ENCODE data around the gene ADRA1B.

DNA sequence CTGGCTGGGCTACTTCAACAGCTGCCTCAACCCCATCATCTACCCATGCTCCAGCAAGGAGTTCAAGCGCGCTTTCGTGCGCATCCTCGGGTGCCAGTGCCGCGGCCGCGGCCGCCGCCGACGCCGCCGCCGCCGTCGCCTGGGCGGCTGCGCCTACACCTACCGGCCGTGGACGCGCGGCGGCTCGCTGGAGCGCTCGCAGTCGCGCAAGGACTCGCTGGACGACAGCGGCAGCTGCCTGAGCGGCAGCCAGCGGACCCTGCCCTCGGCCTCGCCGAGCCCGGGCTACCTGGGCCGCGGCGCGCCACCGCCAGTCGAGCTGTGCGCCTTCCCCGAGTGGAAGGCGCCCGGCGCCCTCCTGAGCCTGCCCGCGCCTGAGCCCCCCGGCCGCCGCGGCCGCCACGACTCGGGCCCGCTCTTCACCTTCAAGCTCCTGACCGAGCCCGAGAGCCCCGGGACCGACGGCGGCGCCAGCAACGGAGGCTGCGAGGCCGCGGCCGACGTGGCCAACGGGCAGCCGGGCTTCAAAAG is 55.7 kb downstream of the ADRA1B start:
- TF ChIP-seq, protein P1, sequence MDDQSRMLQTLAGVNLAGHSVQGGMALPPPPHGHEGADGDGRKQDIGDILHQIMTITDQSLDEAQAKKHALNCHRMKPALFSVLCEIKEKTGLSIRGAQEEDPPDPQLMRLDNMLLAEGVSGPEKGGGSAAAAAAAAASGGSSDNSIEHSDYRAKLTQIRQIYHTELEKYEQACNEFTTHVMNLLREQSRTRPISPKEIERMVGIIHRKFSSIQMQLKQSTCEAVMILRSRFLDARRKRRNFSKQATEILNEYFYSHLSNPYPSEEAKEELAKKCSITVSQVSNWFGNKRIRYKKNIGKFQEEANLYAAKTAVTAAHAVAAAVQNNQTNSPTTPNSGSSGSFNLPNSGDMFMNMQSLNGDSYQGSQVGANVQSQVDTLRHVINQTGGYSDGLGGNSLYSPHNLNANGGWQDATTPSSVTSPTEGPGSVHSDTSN (IDR thresholded peaks at IDR 0.05; ENCODE audit: insufficient replicate concordance, low read depth, low read length), result no peak
- TF ChIP-seq EP300 (IDR thresholded peaks at IDR 0.05; ENCODE audit: borderline replicate concordance in 1 of 2, control insufficient read depth in 1 of 2, low read depth in 2 of 2, low read length in 2 of 2) (no peak), KDM1A (IDR thresholded peaks at IDR 0.05; ENCODE audit: borderline replicate concordance) (no peak), EZH2 (IDR thresholded peaks at IDR 0.05; ENCODE audit: borderline replicate concordance, control insufficient read depth, low read depth, low read length) (no peak), SMC3 (IDR thresholded peaks at IDR 0.05; ENCODE audit: borderline replicate concordance, low read length) (no peak), POLR2A (IDR thresholded peaks at IDR 0.05; ENCODE audit: low read depth, low read length) (no peak), FOS (IDR thresholded peaks at IDR 0.05; ENCODE audit: borderline replicate concordance, extremely low read depth, insufficient read length) (no peak), KAT2A (conservative IDR thresholded peaks at IDR 0.05; ENCODE audit: control insufficient read depth, low read depth, low read length) (no peak), BMI1 (IDR thresholded peaks at IDR 0.05; ENCODE audit: borderline replicate concordance) (no peak)
- TF ChIP-seq, protein P2, sequence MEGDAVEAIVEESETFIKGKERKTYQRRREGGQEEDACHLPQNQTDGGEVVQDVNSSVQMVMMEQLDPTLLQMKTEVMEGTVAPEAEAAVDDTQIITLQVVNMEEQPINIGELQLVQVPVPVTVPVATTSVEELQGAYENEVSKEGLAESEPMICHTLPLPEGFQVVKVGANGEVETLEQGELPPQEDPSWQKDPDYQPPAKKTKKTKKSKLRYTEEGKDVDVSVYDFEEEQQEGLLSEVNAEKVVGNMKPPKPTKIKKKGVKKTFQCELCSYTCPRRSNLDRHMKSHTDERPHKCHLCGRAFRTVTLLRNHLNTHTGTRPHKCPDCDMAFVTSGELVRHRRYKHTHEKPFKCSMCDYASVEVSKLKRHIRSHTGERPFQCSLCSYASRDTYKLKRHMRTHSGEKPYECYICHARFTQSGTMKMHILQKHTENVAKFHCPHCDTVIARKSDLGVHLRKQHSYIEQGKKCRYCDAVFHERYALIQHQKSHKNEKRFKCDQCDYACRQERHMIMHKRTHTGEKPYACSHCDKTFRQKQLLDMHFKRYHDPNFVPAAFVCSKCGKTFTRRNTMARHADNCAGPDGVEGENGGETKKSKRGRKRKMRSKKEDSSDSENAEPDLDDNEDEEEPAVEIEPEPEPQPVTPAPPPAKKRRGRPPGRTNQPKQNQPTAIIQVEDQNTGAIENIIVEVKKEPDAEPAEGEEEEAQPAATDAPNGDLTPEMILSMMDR (IDR thresholded peaks at IDR 0.05 in 2 of 3, conservative IDR thresholded peaks at IDR 0.05 in 1 of 3; ENCODE audit: control insufficient read depth in 2 of 3, extremely low read depth in 1 of 3, insufficient read depth in 1 of 3, low read depth in 3 of 3, low read length in 3 of 3), result no peak
- TF ChIP-seq, protein P3, sequence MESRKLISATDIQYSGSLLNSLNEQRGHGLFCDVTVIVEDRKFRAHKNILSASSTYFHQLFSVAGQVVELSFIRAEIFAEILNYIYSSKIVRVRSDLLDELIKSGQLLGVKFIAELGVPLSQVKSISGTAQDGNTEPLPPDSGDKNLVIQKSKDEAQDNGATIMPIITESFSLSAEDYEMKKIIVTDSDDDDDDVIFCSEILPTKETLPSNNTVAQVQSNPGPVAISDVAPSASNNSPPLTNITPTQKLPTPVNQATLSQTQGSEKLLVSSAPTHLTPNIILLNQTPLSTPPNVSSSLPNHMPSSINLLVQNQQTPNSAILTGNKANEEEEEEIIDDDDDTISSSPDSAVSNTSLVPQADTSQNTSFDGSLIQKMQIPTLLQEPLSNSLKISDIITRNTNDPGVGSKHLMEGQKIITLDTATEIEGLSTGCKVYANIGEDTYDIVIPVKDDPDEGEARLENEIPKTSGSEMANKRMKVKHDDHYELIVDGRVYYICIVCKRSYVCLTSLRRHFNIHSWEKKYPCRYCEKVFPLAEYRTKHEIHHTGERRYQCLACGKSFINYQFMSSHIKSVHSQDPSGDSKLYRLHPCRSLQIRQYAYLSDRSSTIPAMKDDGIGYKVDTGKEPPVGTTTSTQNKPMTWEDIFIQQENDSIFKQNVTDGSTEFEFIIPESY (IDR thresholded peaks at IDR 0.05), result no peak
- TF ChIP-seq, protein P4, sequence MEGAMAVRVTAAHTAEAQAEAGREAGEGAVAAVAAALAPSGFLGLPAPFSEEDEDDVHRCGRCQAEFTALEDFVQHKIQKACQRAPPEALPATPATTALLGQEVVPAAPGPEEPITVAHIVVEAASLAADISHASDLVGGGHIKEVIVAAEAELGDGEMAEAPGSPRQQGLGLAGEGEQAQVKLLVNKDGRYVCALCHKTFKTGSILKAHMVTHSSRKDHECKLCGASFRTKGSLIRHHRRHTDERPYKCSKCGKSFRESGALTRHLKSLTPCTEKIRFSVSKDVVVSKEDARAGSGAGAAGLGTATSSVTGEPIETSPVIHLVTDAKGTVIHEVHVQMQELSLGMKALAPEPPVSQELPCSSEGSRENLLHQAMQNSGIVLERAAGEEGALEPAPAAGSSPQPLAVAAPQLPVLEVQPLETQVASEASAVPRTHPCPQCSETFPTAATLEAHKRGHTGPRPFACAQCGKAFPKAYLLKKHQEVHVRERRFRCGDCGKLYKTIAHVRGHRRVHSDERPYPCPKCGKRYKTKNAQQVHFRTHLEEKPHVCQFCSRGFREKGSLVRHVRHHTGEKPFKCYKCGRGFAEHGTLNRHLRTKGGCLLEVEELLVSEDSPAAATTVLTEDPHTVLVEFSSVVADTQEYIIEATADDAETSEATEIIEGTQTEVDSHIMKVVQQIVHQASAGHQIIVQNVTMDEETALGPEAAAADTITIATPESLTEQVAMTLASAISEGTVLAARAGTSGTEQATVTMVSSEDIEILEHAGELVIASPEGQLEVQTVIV (IDR thresholded peaks at IDR 0.05; ENCODE audit: borderline replicate concordance, partially characterized antibody), result no peak
- TF ChIP-seq, protein P5, sequence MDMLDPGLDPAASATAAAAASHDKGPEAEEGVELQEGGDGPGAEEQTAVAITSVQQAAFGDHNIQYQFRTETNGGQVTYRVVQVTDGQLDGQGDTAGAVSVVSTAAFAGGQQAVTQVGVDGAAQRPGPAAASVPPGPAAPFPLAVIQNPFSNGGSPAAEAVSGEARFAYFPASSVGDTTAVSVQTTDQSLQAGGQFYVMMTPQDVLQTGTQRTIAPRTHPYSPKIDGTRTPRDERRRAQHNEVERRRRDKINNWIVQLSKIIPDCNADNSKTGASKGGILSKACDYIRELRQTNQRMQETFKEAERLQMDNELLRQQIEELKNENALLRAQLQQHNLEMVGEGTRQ (IDR thresholded peaks at IDR 0.05; ENCODE audit: borderline replicate concordance, low read depth, low read length), result no peak
